Measurements from ENCODE around the gene SLC1A5. TPM values are rescaled to one million over a fixed set of nuclear protein-coding genes. Genes with fewer than 3 reads are reported as not detected.

Gene SLC1A5
- total RNA-seq, 3 donors from 2014 or later (not counting 1 experiment from before 2014, with no cell fraction given), result 11.2 to 23.1 (median 18.9) TPM

DNA sequence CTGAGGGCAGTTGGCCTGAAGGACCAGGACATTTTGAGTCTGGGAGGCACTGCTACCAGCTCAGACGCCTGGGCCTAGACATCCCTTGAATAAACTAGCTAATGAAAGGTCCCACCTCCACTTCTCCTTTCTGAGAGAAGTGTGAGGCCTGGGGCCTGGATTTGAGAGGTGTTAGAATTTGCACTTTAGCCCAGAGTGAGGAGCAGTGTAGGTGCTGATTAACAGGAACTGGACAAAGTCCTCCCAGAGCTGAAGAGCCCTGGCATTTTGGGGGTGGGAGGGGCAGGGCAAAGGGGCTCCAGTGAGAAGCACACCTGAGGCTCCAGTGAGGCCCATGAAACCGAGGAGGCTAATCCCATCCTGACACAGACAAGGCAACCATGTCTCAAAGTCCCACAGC, 15.2 kb upstream of the SLC1A5 start:
- intact Hi-C loops (cut with micrococcal nuclease), result no loop called here
- no peak for ATAC-seq
- Histone ChIP-seq H3K9me3 (ENCODE audit: control insufficient read depth, insufficient read depth, low read length) (no peaks in the 10 kb centered on the region), H3K36me3 (ENCODE audit: control insufficient read depth, insufficient read depth, low read length) (no peaks in the 10 kb centered on the region), H3K27me3 (ENCODE audit: control insufficient read depth, insufficient read depth, low read length) (no peaks in the 10 kb centered on the region), H3K4me3 (ENCODE audit: low read length) (no peak overlapping the region), H3K27ac (ENCODE audit: low read length) (no peak overlapping the region), H3K4me1 (ENCODE audit: control insufficient read depth, insufficient read depth, low read length) (no peaks in the 10 kb centered on the region)
- no peak for DNase-seq
- TF ChIP-seq CTCF (IDR thresholded peaks at IDR 0.05), result no peak
- no peaks in the 10 kb centered on the region for H3K4me1 Mint-ChIP-seq
- no peak overlapping the region for H3K27ac Mint-ChIP-seq
- no peaks in the 10 kb centered on the region for H3K27me3 Mint-ChIP-seq (ENCODE audit: low read depth in 2 of 2)
- no peak overlapping the region for H3K4me3 Mint-ChIP-seq
- no peaks in the 10 kb centered on the region for H3K9me3 Mint-ChIP-seq
- no peaks in the 10 kb centered on the region for H3K36me3 Mint-ChIP-seq
- WGBS (ENCODE audit: insufficient coverage), result 72% methylated on average over 2 of the region's 2 CpGs

DNA sequence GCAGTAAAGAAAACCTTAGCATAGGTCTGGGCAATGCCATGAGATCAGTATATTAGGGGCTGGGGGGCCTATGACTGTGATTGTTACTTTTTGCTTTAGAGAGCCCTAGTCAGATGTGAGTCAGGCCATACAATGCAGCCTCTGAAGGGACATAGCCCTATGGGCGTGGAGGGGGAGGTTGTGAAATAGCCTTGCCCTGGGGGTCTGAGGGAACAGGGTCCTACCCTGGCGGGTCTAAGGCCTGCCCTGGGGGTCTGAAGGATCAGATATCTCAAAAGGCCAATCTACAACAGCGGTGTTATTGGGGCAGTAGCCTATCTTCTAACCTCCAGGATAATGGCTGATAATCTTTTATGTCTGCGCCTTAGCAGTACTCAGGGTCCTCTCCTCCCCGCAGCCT, 13.8 kb upstream of the SLC1A5 start:
- H3K9me3 ChIP-seq (ENCODE audit: control insufficient read depth, insufficient read depth, low read length), result no peaks in the 10 kb centered on the region
- 94% methylated on average over 4 of the region's 5 CpGs for WGBS (ENCODE audit: insufficient coverage)
- no peak for DNase-seq
- H3K27me3 ChIP-seq (ENCODE audit: control insufficient read depth, insufficient read depth, low read length), result no peaks in the 10 kb centered on the region
- no peak overlapping the region for H3K4me3 ChIP-seq (ENCODE audit: low read length)
- no peak overlapping the region for H3K27ac ChIP-seq (ENCODE audit: low read length)
- H3K36me3 Mint-ChIP-seq, result no peaks in the 10 kb centered on the region
- TF ChIP-seq CTCF (IDR thresholded peaks at IDR 0.05), result no peak
- no peaks in the 10 kb centered on the region for H3K9me3 Mint-ChIP-seq
- no peak for ATAC-seq
- intact Hi-C loops (cut with micrococcal nuclease), result no loop called here
- no peaks in the 10 kb centered on the region for H3K4me1 Mint-ChIP-seq
- H3K27me3 Mint-ChIP-seq (ENCODE audit: low read depth in 2 of 2), result no peaks in the 10 kb centered on the region
- H3K27ac Mint-ChIP-seq, result no peak overlapping the region
- no peaks in the 10 kb centered on the region for H3K4me1 ChIP-seq (ENCODE audit: control insufficient read depth, insufficient read depth, low read length)
- no peaks in the 10 kb centered on the region for H3K36me3 ChIP-seq (ENCODE audit: control insufficient read depth, insufficient read depth, low read length)
- no peak overlapping the region for H3K4me3 Mint-ChIP-seq

DNA sequence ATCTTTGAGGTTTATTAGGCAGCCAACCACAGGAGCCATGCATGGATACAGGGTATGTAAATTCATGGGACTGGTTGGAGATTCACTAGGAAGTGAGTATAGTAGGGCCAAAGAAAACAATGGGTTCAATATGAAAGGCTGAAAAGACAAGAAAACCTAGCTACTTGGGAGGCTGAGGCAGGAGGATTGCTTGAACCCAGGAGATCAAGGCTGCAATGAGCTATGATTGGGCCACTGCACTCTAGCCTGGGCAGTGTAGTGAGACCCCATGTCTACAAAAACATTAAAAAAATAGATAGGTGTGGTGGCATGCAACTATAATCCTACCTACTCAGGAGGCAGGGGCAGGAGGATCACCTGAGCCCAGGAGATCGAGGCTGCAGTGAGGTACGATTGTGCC, 10.3 kb upstream of the SLC1A5 start:
- H3K4me1 Mint-ChIP-seq, result no peaks in the 10 kb centered on the region
- no peak for TF ChIP-seq CTCF (IDR thresholded peaks at IDR 0.05)
- H3K27me3 Mint-ChIP-seq (ENCODE audit: low read depth in 2 of 2), result no peaks in the 10 kb centered on the region
- no peaks in the 10 kb centered on the region for H3K36me3 ChIP-seq (ENCODE audit: control insufficient read depth, insufficient read depth, low read length)
- no peak overlapping the region for H3K4me3 Mint-ChIP-seq
- no peak overlapping the region for H3K27ac Mint-ChIP-seq
- no peaks in the 10 kb centered on the region for H3K9me3 ChIP-seq (ENCODE audit: control insufficient read depth, insufficient read depth, low read length)
- H3K27ac ChIP-seq (ENCODE audit: low read length), result no peak overlapping the region
- intact Hi-C loops (cut with micrococcal nuclease), result no loop called here
- DNase-seq (no peak), ATAC-seq (no peak)
- H3K27me3 ChIP-seq (ENCODE audit: control insufficient read depth, insufficient read depth, low read length), result no peaks in the 10 kb centered on the region
- H3K4me1 ChIP-seq (ENCODE audit: control insufficient read depth, insufficient read depth, low read length), result no peaks in the 10 kb centered on the region
- H3K9me3 Mint-ChIP-seq, result no peaks in the 10 kb centered on the region
- no peak overlapping the region for H3K4me3 ChIP-seq (ENCODE audit: low read length)
- no peaks in the 10 kb centered on the region for H3K36me3 Mint-ChIP-seq
- no CpG with 5 or more reads among the region's 2 CpGs for WGBS (ENCODE audit: insufficient coverage)

DNA sequence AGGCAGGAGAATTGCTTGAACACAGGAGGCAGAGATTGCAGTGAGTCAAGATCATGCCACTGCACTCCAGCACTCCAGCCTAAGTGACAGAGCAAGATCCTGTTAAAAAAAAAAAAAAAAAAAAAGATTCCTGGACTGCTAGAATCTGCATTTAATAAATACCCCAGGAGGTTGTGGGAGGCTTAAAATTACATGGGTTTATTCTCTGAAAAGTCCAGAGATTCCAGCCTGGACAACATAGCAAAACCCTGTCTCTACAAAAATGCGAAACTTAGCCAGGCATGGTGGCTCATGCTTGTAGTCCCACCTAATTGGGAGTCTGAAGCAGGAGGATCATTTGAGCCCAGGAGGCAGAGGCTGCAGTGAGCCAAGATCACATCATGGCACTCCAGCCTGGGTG, 9.5 kb upstream of the SLC1A5 start:
- intact Hi-C loops (cut with micrococcal nuclease), result no loop called here

More for the DNA sequence above, 9.5 kb upstream of the SLC1A5 start:
- ATAC-seq, result no peak
- Mint-ChIP-seq H3K9me3 (no peaks in the 10 kb centered on the region), H3K27ac (no peak overlapping the region), H3K27me3 (ENCODE audit: low read depth in 2 of 2) (no peaks in the 10 kb centered on the region), H3K4me3 (no peak overlapping the region), H3K36me3 (no peaks in the 10 kb centered on the region), H3K4me1 (no peaks in the 10 kb centered on the region)
- no peak for TF ChIP-seq CTCF (IDR thresholded peaks at IDR 0.05)
- WGBS (ENCODE audit: insufficient coverage), result 100% methylated on average over 1 of the region's 1 CpG
- no peaks in the 10 kb centered on the region for H3K27me3 ChIP-seq (ENCODE audit: control insufficient read depth, insufficient read depth, low read length)
- H3K27ac ChIP-seq (ENCODE audit: low read length), result no peak overlapping the region
- H3K4me1 ChIP-seq (ENCODE audit: control insufficient read depth, insufficient read depth, low read length), result no peaks in the 10 kb centered on the region
- no peaks in the 10 kb centered on the region for H3K9me3 ChIP-seq (ENCODE audit: control insufficient read depth, insufficient read depth, low read length)
- H3K4me3 ChIP-seq (ENCODE audit: low read length), result no peak overlapping the region
- H3K36me3 ChIP-seq (ENCODE audit: control insufficient read depth, insufficient read depth, low read length), result no peaks in the 10 kb centered on the region
- DNase-seq, result no peak

All from natural killer cell (primary cell).